Measurements from ENCODE around the gene MESP2.

GRCh38 chr15:89783111-89783860, 7.2 kb downstream of the MESP2 start:
- no peak for TF ChIP-seq POLR2A (IDR thresholded peaks at IDR 0.05)
- TF ChIP-seq CTCF (IDR thresholded peaks at IDR 0.05): no peak
- no peak for TF ChIP-seq POLR2AphosphoS5 (IDR thresholded peaks at IDR 0.05)
